ENCODE measurements around the gene RUNX1.

- TF ChIP-seq CTCF (IDR thresholded peaks at IDR 0.05): no peak
- no peak for TF ChIP-seq POLR2A (IDR thresholded peaks at IDR 0.05)
Observed at GRCh38 chr21:35005560-35006224, 43.4 kb downstream of the RUNX1 start.
